WTC11 (cell line): ENCODE data around the gene RDH12.

Source experiments
- ESRRA ChIP-seq: sonication (generic); formaldehyde crosslinking; IDR thresholded peaks from 2 replicates; pipeline ENCODE4 v1.8.1; 2022; ENCODE audit warnings: mild to moderate bottlenecking, missing genetic modification reagents, borderline replicate concordance
- IRF2 ChIP-seq: sonication (generic); formaldehyde crosslinking; IDR thresholded peaks from 2 replicates; pipeline ENCODE4 v1.8.0; 2022; ENCODE audit warnings: low read depth, missing genetic modification reagents, borderline replicate concordance
- NFYB ChIP-seq: sonication (generic); formaldehyde crosslinking; conservative IDR thresholded peaks from 2 replicates; pipeline ENCODE4 v1.8.0; 2022; ENCODE audit warnings: low read depth, missing genetic modification reagents
- NR1H2 ChIP-seq: sonication (generic); formaldehyde crosslinking; IDR thresholded peaks from 2 replicates; pipeline ENCODE4 v1.9.0; 2021; ENCODE audit warnings: mild to moderate bottlenecking, moderate library complexity, missing genetic modification reagents
- ZNF121 ChIP-seq: sonication (generic); formaldehyde crosslinking; IDR thresholded peaks from 2 replicates; pipeline ENCODE4 v1.8.0; 2023; ENCODE audit warnings: missing genetic modification reagents
- TF ChIP-seq, protein P1 (sequence below): sonication (generic); formaldehyde crosslinking; conservative IDR thresholded peaks from 2 replicates; pipeline ENCODE4 v1.8.1; 2022; ENCODE audit warnings: mild to moderate bottlenecking, missing genetic modification reagents
- TF ChIP-seq, protein P2 (sequence below): sonication (generic); formaldehyde crosslinking; IDR thresholded peaks from 2 replicates; pipeline ENCODE4 v1.8.1; 2023; ENCODE audit warnings: mild to moderate bottlenecking, missing genetic modification reagents
- TF ChIP-seq, protein P3 (sequence below): fragments of 200-600 bp; IDR thresholded peaks from 2 replicates; pipeline ENCODE4 v1.8.0; 2022; ENCODE audit warnings: antibody characterized with exemption
- TF ChIP-seq, protein P4 (sequence below): sonication (generic); formaldehyde crosslinking; IDR thresholded peaks from 2 replicates; pipeline ENCODE4 v1.8.1; 2023; ENCODE audit warnings: mild to moderate bottlenecking, missing genetic modification reagents, moderate library complexity

DNA sequence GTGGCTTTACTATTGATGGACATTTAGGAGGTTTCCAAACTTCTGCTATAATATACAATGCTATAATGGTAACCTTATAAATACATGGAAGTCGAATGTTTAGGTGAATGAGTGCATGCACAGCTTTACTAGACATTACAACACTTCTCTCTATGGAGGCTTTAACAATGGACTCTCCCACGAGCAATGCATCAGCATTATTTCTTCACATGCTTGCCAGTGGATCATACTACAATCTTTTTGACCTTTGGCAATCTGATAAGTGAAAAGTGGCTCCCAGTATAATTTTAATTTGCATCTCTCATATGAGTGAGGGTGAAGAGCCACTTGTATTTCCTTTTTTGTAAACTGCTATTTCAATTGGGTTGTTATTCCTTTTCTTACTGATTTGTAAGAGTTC is 18.2 kb downstream of the RDH12 start:
- TF ChIP-seq NR1H2 (CRISPR knock-in tag) (no peak), IRF2 (CRISPR knock-in tag) (no peak), ESRRA (CRISPR knock-in tag) (no peak), ZNF121 (no peak), NFYB (CRISPR knock-in tag) (no peak)
- TF ChIP-seq, protein P1, sequence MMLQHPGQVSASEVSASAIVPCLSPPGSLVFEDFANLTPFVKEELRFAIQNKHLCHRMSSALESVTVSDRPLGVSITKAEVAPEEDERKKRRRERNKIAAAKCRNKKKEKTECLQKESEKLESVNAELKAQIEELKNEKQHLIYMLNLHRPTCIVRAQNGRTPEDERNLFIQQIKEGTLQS (CRISPR knock-in tag) = no peak
- TF ChIP-seq, protein P2, sequence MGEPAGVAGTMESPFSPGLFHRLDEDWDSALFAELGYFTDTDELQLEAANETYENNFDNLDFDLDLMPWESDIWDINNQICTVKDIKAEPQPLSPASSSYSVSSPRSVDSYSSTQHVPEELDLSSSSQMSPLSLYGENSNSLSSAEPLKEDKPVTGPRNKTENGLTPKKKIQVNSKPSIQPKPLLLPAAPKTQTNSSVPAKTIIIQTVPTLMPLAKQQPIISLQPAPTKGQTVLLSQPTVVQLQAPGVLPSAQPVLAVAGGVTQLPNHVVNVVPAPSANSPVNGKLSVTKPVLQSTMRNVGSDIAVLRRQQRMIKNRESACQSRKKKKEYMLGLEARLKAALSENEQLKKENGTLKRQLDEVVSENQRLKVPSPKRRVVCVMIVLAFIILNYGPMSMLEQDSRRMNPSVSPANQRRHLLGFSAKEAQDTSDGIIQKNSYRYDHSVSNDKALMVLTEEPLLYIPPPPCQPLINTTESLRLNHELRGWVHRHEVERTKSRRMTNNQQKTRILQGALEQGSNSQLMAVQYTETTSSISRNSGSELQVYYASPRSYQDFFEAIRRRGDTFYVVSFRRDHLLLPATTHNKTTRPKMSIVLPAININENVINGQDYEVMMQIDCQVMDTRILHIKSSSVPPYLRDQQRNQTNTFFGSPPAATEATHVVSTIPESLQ (CRISPR knock-in tag) = no peak
- TF ChIP-seq, protein P3, sequence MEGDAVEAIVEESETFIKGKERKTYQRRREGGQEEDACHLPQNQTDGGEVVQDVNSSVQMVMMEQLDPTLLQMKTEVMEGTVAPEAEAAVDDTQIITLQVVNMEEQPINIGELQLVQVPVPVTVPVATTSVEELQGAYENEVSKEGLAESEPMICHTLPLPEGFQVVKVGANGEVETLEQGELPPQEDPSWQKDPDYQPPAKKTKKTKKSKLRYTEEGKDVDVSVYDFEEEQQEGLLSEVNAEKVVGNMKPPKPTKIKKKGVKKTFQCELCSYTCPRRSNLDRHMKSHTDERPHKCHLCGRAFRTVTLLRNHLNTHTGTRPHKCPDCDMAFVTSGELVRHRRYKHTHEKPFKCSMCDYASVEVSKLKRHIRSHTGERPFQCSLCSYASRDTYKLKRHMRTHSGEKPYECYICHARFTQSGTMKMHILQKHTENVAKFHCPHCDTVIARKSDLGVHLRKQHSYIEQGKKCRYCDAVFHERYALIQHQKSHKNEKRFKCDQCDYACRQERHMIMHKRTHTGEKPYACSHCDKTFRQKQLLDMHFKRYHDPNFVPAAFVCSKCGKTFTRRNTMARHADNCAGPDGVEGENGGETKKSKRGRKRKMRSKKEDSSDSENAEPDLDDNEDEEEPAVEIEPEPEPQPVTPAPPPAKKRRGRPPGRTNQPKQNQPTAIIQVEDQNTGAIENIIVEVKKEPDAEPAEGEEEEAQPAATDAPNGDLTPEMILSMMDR = no peak
- TF ChIP-seq, protein P4, sequence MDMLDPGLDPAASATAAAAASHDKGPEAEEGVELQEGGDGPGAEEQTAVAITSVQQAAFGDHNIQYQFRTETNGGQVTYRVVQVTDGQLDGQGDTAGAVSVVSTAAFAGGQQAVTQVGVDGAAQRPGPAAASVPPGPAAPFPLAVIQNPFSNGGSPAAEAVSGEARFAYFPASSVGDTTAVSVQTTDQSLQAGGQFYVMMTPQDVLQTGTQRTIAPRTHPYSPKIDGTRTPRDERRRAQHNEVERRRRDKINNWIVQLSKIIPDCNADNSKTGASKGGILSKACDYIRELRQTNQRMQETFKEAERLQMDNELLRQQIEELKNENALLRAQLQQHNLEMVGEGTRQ (CRISPR knock-in tag) = no peak
